OCI-LY3 (cell line): ENCODE data around the gene MOB3C.

ENCODE experiments used
- CTCF ChIP-seq: fragments of 200-600, 300-600 bp; sonication (generic); IDR thresholded peaks from 2 replicates; pipeline ENCODE4 v1.5.1; 2014; ENCODE audit warnings: antibody characterized with exemption, low read length, low read depth
- EZH2phosphoT487 ChIP-seq: fragments of 200-600 bp; shearing (Covaris generic); IDR thresholded peaks from 2 replicates; pipeline ENCODE4 v1.6.1; 2018; ENCODE audit warnings: antibody characterized with exemption, mixed run types, low read depth

DNA sequence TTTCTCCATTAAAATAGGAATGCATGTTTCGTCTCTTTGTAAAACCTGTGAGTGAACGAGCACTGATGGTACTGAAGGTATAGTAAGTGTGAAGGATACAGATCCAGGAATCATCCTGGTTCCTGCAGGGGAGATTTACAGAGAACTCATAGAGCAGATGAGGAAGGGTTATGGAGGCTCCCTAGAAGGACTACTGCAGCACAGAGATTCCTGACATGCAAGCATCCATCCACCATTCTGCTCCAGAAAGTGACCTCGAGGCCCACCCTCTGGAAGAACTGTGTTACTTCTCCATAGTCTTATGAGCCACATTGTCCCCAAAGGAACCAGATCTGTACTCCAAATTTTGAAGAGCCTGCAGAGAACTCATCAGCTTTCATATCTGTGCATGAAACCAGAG lies 27.1 kb downstream of the MOB3C start:
- TF ChIP-seq CTCF = no peak
- TF ChIP-seq EZH2phosphoT487 = no peak
